Spleen (tissue), 11 donors: ENCODE results near the gene PRKCQ. TPM values are rescaled to one million over a fixed set of nuclear protein-coding genes. Genes with fewer than 3 reads are reported as not detected.

Experiments
- DNase-seq: peaks from one replicate; pipeline ENCODE4 v3.0.0-alpha.2; 2020
- H3K27ac ChIP-seq, 8 donors: fragments of 200-600 bp; sonication (generic) in 7 of 8; 1 replicate in 4 of 8; 2 replicates in 4 of 8; pipeline versions ENCODE4 v1.5.0 to v1.8.0; 2016 to 2021; ENCODE audit warnings: inconsistent platforms in 4 of 8, mild to moderate bottlenecking in 4 of 8, moderate library complexity in 1 of 8
- H3K27me3 ChIP-seq, 7 donors: fragments of 200-600 bp; sonication (generic) in 6 of 7; replicated peaks in 1 of 7; 1 replicate in 4 of 7; 2 replicates in 3 of 7; pipeline versions ENCODE4 v1.5.0 to v1.8.0; 2016 to 2021; ENCODE audit warnings: inconsistent platforms in 3 of 7, mild to moderate bottlenecking in 1 of 7
- H3K36me3 ChIP-seq, 6 donors: fragments of 200-600 bp; sonication (generic) in 5 of 6; 1 replicate in 4 of 6; 2 replicates in 2 of 6; pipeline versions ENCODE4 v1.5.0 to v1.8.0; 2016 to 2021; ENCODE audit warnings: inconsistent platforms in 2 of 6
- H3K4me1 ChIP-seq, 6 donors: fragments of 200-600 bp; sonication (generic) in 5 of 6; 1 replicate in 3 of 6; 2 replicates in 3 of 6; pipeline versions ENCODE4 v1.5.0 to v1.8.0; 2016 to 2021; ENCODE audit warnings: inconsistent platforms in 3 of 6
- H3K4me3 ChIP-seq, 8 donors: fragments of 200-600 bp; sonication (generic) in 7 of 8; 1 replicate in 4 of 8; 2 replicates in 4 of 8; pipeline versions ENCODE4 v1.5.0 to v1.8.0; 2016 to 2021; ENCODE audit warnings: inconsistent platforms in 4 of 8, mild to moderate bottlenecking in 4 of 8, moderate library complexity in 2 of 8
- H3K9me3 ChIP-seq, 8 donors: fragments of 200-600 bp; sonication (generic) in 7 of 8; 1 replicate in 4 of 8; 2 replicates in 4 of 8; pipeline versions ENCODE4 v1.5.0 to v1.8.0; 2016 to 2021; ENCODE audit warnings: inconsistent platforms in 4 of 8
- POLR2A ChIP-seq, 3 donors: fragments of 450-650 bp; IDR thresholded peaks; one replicate each; pipeline ENCODE4 v1.5.1; 2017; ENCODE audit warnings: antibody characterized with exemption in 3 of 3, mild to moderate bottlenecking in 1 of 3
- POLR2AphosphoS5 ChIP-seq, 3 donors: sonication (generic); formaldehyde crosslinking; IDR thresholded peaks; one replicate each; pipeline ENCODE4 v1.5.1; 2017; ENCODE audit warnings: antibody characterized with exemption in 3 of 3
- WGBS, 5 donors: extraction: QIAGEN DNeasy Blood & Tissue Kit in 3 of 5; methylation state at CpG; one replicate each; pipeline versions ENCODE4 v1.1.5 to v1.1.7; 2013 to 2018; 5-methylcytosine and 5-hydroxymethylcytosine counted together
- intact Hi-C: fragments of 100-400 bp; cut with DNase I; formaldehyde crosslinking; loops from one replicate; pipeline ENCODE4 v1.15.0; 2023; ENCODE audit warnings: low total_unique reads
- polyA plus RNA-seq, 3 donors: library from polyadenylated mRNA; stranded (reverse); fragments of 200-250 nt; gene quantifications; one replicate each; pipeline ENCODE4 v1.2.1, GENCODE V29; 2013
- total RNA-seq, 7 donors: library from RNA; depleted of rRNA in 3 of 7; stranded (reverse); fragments of >200 nt in 3 of 7; fragmentation: NEBNext Ultra II Directional in 4 of 7; extraction: Animal tissue kit (Norgen Biotek cat#: 25700) in 4 of 7; gene quantifications; one replicate each; pipeline versions ENCODE4 v1.1.0 to v1.2.1, GENCODE V29; 2016 to 2021
- TF ChIP-seq, protein P1 (sequence below), 11 experiments: fragments of 200-600 bp in 7 of 11; fragments of 450-650 bp in 4 of 11; sonication (generic) in 4 of 11; IDR thresholded peaks in 8 of 11; conservative IDR thresholded peaks in 3 of 11; 1 replicate in 7 of 11; 2 replicates in 4 of 11; pipeline versions ENCODE4 v1.4.0 to v1.8.0; 2016 to 2021; ENCODE audit warnings: antibody characterized with exemption in 11 of 11, inconsistent platforms in 4 of 11, mild to moderate bottlenecking in 1 of 11
- donor health status: healthy with polysubstance abuse.
- donor health status: DM: no; HTN: no; CAD: no; lungs with moderate emphysema.
- donor health status: DM: no; HTN: no; CAD: no.
- donor health status: Bipolar disorder and iron deficiency.
- donor health status: healthy.
- donor health status: DM: no; HTN: no; CAD: no.
- donor health status: DM: yes; HTN: yes; CAD: no.

PRKCQ gene
- total and polyA plus RNA-seq, 10 donors: 2.1 to 11.8 (median 8.1) TPM

DNA sequence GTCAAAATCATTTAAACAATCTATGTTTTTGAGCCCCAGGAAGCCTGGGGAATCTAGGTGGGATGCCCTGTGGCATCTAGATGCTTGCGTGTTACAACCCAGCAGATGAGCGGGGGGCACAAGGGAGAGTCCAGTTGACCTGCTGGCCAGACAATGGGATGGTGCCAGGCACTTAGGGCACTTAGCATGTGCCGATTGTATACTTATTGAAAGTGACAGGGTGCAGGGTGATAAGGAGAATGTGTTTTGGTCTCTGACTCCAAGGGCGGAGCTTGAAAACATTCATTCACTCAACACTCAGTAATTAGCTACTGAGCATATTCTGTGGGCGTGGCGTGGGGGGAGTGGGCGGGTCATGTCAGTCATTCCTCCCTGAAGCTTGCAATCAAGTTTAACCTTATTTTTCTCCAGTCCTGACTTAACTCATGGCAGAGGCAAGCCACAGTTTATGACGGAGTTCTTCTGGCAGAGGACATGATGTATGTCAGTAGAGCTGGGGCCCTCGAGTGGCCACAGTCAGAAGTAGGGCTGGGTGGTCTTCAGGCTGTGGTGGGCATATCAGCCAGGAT lies 115.1 kb downstream of the PRKCQ start:
- TF ChIP-seq, protein P1, sequence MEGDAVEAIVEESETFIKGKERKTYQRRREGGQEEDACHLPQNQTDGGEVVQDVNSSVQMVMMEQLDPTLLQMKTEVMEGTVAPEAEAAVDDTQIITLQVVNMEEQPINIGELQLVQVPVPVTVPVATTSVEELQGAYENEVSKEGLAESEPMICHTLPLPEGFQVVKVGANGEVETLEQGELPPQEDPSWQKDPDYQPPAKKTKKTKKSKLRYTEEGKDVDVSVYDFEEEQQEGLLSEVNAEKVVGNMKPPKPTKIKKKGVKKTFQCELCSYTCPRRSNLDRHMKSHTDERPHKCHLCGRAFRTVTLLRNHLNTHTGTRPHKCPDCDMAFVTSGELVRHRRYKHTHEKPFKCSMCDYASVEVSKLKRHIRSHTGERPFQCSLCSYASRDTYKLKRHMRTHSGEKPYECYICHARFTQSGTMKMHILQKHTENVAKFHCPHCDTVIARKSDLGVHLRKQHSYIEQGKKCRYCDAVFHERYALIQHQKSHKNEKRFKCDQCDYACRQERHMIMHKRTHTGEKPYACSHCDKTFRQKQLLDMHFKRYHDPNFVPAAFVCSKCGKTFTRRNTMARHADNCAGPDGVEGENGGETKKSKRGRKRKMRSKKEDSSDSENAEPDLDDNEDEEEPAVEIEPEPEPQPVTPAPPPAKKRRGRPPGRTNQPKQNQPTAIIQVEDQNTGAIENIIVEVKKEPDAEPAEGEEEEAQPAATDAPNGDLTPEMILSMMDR (IDR thresholded peaks at IDR 0.05 in 8 of 11, conservative IDR thresholded peaks at IDR 0.05 in 3 of 11): no peak
- TF ChIP-seq POLR2AphosphoS5 (IDR thresholded peaks at IDR 0.05): no peak
- no peak for TF ChIP-seq POLR2A (IDR thresholded peaks at IDR 0.05)
- Histone ChIP-seq H3K4me3 (no peak overlapping the region), H3K36me3 (peaks cover 0 to 30% (median 0%) of the 10 kb centered on the region in 6 donors), H3K27me3 (peaks cover 0 to 11% (median 0%) of the 10 kb centered on the region in 7 donors), H3K4me1 (peaks cover 0 to 9% (median 0%) of the 10 kb centered on the region in 6 donors), H3K9me3 (peaks cover 0 to under 1% (median 0%) of the 10 kb centered on the region in 8 donors), H3K27ac (no peak overlapping the region)
- 85 to 96% (median 92%) methylated on average over 9 of the region's 9 CpGs for WGBS, 5 donors
- intact Hi-C loops: no loop called here
- no peak for DNase-seq

- Histone ChIP-seq H3K9me3 (peaks cover 0 to 9% (median 0%) of the 10 kb centered on the region in 8 donors), H3K4me1 (peaks cover 0 to 9% (median 0%) of the 10 kb centered on the region in 6 donors), H3K27me3 (peaks cover 0 to 11% (median 0%) of the 10 kb centered on the region in 7 donors), H3K27ac (no peak overlapping the region), H3K36me3 (peaks cover 0 to 33% (median 0%) of the 10 kb centered on the region in 6 donors), H3K4me3 (no peak overlapping the region)
- no peak for DNase-seq
- no peak for TF ChIP-seq POLR2A (IDR thresholded peaks at IDR 0.05)
- TF ChIP-seq POLR2AphosphoS5 (IDR thresholded peaks at IDR 0.05): no peak
- TF ChIP-seq, protein P1 (IDR thresholded peaks at IDR 0.05 in 8 of 11, conservative IDR thresholded peaks at IDR 0.05 in 3 of 11): no peak
- intact Hi-C loops: no loop called here
- 64 to 86% (median 77%) methylated on average over 7 of the region's 7 CpGs for WGBS, 5 donors
Measured at GRCh38 chr10:6463366-6463765, 116.7 kb downstream of the PRKCQ start.

- TF ChIP-seq POLR2A (IDR thresholded peaks at IDR 0.05) (no peak), POLR2AphosphoS5 (IDR thresholded peaks at IDR 0.05) (no peak)
- TF ChIP-seq, protein P1 (IDR thresholded peaks at IDR 0.05 in 8 of 11, conservative IDR thresholded peaks at IDR 0.05 in 3 of 11): no peak
- no peak for DNase-seq
- H3K27ac ChIP-seq: no peak overlapping the region
- H3K4me3 ChIP-seq: no peak overlapping the region
- H3K4me1 ChIP-seq: peaks cover 0 to 9% (median 0%) of the 10 kb centered on the region in 6 donors
- WGBS, 5 donors: 85 to 96% (median 86%) methylated on average over 3 of the region's 3 CpGs
- H3K36me3 ChIP-seq: peaks cover 0 to 41% (median 0%) of the 10 kb centered on the region in 6 donors
- H3K27me3 ChIP-seq: peaks cover 0 to 11% (median 0%) of the 10 kb centered on the region in 7 donors
- intact Hi-C loops: no loop called here
- peaks cover 0 to 9% (median 0%) of the 10 kb centered on the region in 8 donors for H3K9me3 ChIP-seq
Measured at GRCh38 chr10:6461961-6462360, 118.1 kb downstream of the PRKCQ start.

DNA sequence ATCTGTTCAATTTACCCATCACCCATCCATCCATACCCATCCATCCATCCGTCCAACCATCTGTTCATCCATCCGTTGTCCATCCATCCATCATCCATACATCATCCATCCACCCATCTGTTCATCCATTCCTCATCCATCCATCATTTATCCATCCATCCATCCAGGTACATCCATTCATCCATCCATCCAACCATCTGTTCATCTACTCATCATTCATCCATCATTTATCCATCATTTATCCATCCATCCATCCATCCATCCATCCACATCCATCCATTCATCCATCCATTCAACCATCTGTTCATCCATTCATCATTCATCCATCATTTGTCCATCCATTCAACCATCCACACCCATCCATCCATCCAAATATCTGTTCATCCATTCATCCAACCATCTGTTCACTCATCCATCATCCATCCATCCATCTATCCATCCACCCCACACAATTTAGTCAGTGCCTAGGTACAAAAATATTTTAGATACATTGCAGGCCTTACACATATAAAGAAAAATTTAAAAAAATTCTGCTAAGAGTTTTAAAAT lies 119.1 kb downstream of the PRKCQ start:
- Histone ChIP-seq H3K36me3 (peaks cover 0 to 48% (median 0%) of the 10 kb centered on the region in 6 donors), H3K9me3 (peaks cover 0 to 9% (median 0%) of the 10 kb centered on the region in 8 donors), H3K4me3 (no peak overlapping the region), H3K27ac (no peak overlapping the region), H3K4me1 (peaks cover 0 to 9% (median 0%) of the 10 kb centered on the region in 6 donors), H3K27me3 (peaks cover 0 to 11% (median 0%) of the 10 kb centered on the region in 7 donors)
- TF ChIP-seq, protein P1 (IDR thresholded peaks at IDR 0.05 in 8 of 11, conservative IDR thresholded peaks at IDR 0.05 in 3 of 11): no peak
- no peak for TF ChIP-seq POLR2A (IDR thresholded peaks at IDR 0.05)
- no peak for TF ChIP-seq POLR2AphosphoS5 (IDR thresholded peaks at IDR 0.05)
- WGBS, 5 donors: 86 to 100% (median 94%) methylated on average over 2 of the region's 2 CpGs
- intact Hi-C loops: no loop called here
- no peak for DNase-seq
